ENCODE measurements around the gene DOC2B. TPM values are rescaled to one million over a fixed set of nuclear protein-coding genes. Genes with fewer than 3 reads are reported as not detected.

Gene DOC2B
- total RNA-seq, 1 experiment from 2014 or later, result 15.2 TPM

GRCh38 chr17:204427-205147 is 23.1 kb upstream of the DOC2B start:
- CTCF ChIA-PET, result no interaction called here

More at GRCh38 chr17:204427-205147, 23.1 kb upstream of the DOC2B start:
- BruUV-seq (replicated peaks), result no TSS peak
- no peak overlapping the region for H2AFZ ChIP-seq (ENCODE audit: low read depth, low read length, poor library complexity, severe bottlenecking)
- H3K27me3 ChIP-seq (ENCODE audit: insufficient read depth, low read length), result no peaks in the 10 kb centered on the region
- no peaks in the 10 kb centered on the region for H3K79me2 ChIP-seq (ENCODE audit: insufficient read depth, low read length)
- TF ChIP-seq TCF7L2 (IDR thresholded peaks at IDR 0.05; ENCODE audit: borderline replicate concordance, extremely low read depth, insufficient read depth, insufficient read length) (no peak), EZH2 (IDR thresholded peaks at IDR 0.05) (no peak), POLR2A (IDR thresholded peaks at IDR 0.05; ENCODE audit: borderline replicate concordance, extremely low read depth, insufficient read depth, insufficient read length) (no peak), REST (IDR thresholded peaks at IDR 0.05; ENCODE audit: low read depth) (no peak), FOSL1 (IDR thresholded peaks at IDR 0.05; ENCODE audit: low read depth) (no peak), EZH2phosphoT487 (IDR thresholded peaks at IDR 0.05; ENCODE audit: borderline replicate concordance) (no peak), ATF3 (IDR thresholded peaks at IDR 0.05) (no peak), SIN3A (IDR thresholded peaks at IDR 0.05; ENCODE audit: low read depth) (no peak), SRF (IDR thresholded peaks at IDR 0.05; ENCODE audit: low read depth) (no peak), ZNF274 (IDR thresholded peaks at IDR 0.05; ENCODE audit: low read depth, low read length) (no peak), ELF1 (IDR thresholded peaks at IDR 0.05; ENCODE audit: borderline replicate concordance, low read depth) (no peak), MAX (IDR thresholded peaks at IDR 0.05) (no peak), ZBTB33 (IDR thresholded peaks at IDR 0.05; ENCODE audit: extremely low read depth, insufficient replicate concordance, low read length) (no peak), JUND (IDR thresholded peaks at IDR 0.05) (no peak), RAD21 (IDR thresholded peaks at IDR 0.05; ENCODE audit: low read depth) (no peak), CTCF (IDR thresholded peaks at IDR 0.05 in 2 of 3, conservative IDR thresholded peaks at IDR 0.05 in 1 of 3; ENCODE audit: borderline replicate concordance in 1 of 3, insufficient read depth in 1 of 3, low read depth in 2 of 3, low read length in 2 of 3) (no peak), ZFX (IDR thresholded peaks at IDR 0.05) (no peak), CBX3 (IDR thresholded peaks at IDR 0.05; ENCODE audit: low read depth) (no peak), SP1 (IDR thresholded peaks at IDR 0.05; ENCODE audit: low read depth) (no peak)
- no peak overlapping the region for H3K27ac ChIP-seq (ENCODE audit: low read depth, low read length)
- no peak overlapping the region for H3K9ac ChIP-seq (ENCODE audit: low read length)
- no peak overlapping the region for H3K4me3 ChIP-seq (replicated peaks in 1 of 2; ENCODE audit: low read depth in 1 of 2, low read length in 2 of 2)
- no peaks in the 10 kb centered on the region for H3K9me2 ChIP-seq (ENCODE audit: insufficient read depth)
- ATAC-seq, result no peak
- no peak for DNase-seq (ENCODE audit: low read depth, low spot score)
- H4K20me1 ChIP-seq (ENCODE audit: insufficient read depth), result no peaks in the 10 kb centered on the region
- no peaks in the 10 kb centered on the region for H3K36me3 ChIP-seq (ENCODE audit: control insufficient read depth in 1 of 2, insufficient read depth in 2 of 2, low read length in 2 of 2)
- POLR2A ChIA-PET, result no interaction called here
- H3K4me2 ChIP-seq (ENCODE audit: low read length), result no peak overlapping the region
- RAD21 ChIA-PET (ENCODE audit: low non-redundant PET in 1 of 2, low total read pairs in 2 of 2, uncharacterized antibody in 2 of 2, unreplicated experiment in 2 of 2), result no interaction called here
- intact Hi-C loops (cut with micrococcal nuclease), result no loop called here
- no peaks in the 10 kb centered on the region for H3K9me3 ChIP-seq (ENCODE audit: control insufficient read depth in 1 of 2, insufficient read depth in 1 of 2, low read depth in 1 of 2, low read length in 2 of 2)
- no peaks in the 10 kb centered on the region for H3K4me1 ChIP-seq (ENCODE audit: control insufficient read depth in 1 of 2, insufficient read depth in 2 of 2, low read length in 2 of 2)

All from HCT116 (cell line).